G401 (cell line): ENCODE results near the gene ACACA. TPM values are rescaled to one million over a fixed set of nuclear protein-coding genes. Genes with fewer than 3 reads are reported as not detected.
"Not testable (repeated sequence)": the region's sequence is repeated elsewhere in the genome, so short reads cannot be mapped to it uniquely, and the experiment has no call there.

Experiments used
- DNase-seq: peaks from one replicate; pipeline ENCODE4 v3.0.0-alpha.2; 2015; ENCODE audit warnings: low spot score
- in situ Hi-C: cut with HindIII; loops from 2 replicates; pipeline ENCODE4 v1.10.0; 2016; ENCODE audit warnings: low sequenced_read_pairs, mixed read lengths
- total RNA-seq: library from RNA; depleted of rRNA; stranded (reverse); fragments of >200 nt; shearing (Covaris generic); gene quantifications from 2 replicates; pipeline ENCODE4 v1.2.3, GENCODE V29; 2014; rRNA removed

Gene ACACA
- 70.8 and 128 TPM in 2 replicates for total RNA-seq

- DNase-seq: peak; percentile 79
- in situ Hi-C loops: no loop called here
Observed at GRCh38 chr17:37406635-37407461, at the start of gene ACACA, which contains the start of gene TADA2A. Gene ACACA (minus strand): TSS chr17:37406836. CDS start chr17:37406299, 537 bp downstream. Gene TADA2A (plus strand): TSS chr17:37406886. CDS start chr17:37411366, 4,480 bp downstream.

DNA sequence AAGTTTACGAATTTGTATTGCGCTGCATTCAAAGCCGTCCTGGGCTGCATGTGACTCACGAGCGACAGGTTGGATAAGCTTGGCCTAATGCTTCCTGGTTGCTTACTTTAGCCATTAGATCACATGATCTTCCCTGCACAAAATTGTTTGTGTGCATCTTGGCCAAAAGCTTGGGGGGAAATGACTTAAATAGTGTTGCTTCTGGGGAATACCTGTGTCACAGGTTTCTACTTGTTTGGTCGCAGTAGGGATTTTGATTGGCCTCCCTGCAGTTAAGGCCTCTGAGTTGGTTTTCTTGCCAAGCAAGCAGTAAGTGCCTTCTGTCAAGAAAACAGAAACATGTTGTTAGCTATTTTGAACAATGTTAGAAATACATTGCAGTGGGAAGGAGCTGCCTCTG is 43.5 kb upstream of the ACACA start:
- in situ Hi-C loops: no loop called here
- peak; percentile 82 for DNase-seq

DNA sequence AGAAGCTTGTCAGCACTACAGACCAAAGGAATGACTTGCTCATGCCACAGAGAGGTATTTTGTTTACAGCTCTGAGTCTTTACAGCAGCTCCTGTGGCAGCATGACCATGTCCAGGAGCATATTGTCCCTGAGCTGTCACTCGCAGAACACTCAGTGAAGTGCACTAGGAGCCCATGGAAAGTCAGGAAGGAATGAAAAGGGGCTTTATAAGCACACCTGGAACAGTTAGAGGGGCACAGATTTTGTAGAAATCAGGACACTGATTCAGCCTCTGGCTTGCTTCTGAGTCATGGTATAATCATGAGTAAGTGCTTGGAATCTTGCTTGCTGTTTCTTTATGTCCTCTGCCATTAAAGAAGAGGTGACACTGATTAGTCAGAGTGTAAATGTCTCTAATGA is 41.0 kb upstream of the ACACA start:
- in situ Hi-C loops: no loop called here
- no peak for DNase-seq

GRCh38 chr17:37446027-37446426 is 39.4 kb upstream of the ACACA start:
- in situ Hi-C loops: no loop called here
- DNase-seq: no peak

DNA sequence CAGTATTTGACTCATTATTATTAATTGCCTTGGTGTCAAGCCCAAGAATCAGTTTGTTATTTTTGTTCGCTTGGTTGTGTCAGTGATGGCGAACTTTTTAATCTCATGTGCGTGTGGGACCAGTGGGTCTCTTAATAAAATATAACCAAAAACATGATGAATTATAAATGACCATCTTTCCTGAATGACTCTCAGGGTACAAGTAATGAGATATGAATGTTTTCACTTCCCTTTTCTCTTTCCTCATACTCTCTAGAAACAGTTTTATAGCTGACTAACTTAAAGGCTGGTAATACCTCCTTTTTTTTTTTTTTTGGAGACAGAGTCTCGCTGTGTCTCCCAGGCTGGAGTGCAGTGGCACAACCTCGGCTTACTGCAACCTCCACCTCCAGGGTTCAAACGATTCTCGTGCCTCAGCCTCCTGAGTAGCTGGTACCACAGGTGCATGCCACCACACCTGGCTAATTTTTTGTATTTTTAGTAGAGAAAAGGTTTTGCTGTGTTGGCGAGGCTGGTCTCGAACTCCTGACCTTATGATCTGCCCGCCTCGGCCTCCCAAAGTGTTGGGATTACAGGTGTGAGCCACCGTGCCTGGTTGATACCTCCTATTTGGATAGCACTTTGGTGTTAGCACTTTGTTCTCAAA is 34.9 kb upstream of the ACACA start:
- in situ Hi-C loops, DNase-seq: not testable (repeated sequence)

GRCh38 chr17:37440424-37440823 is 33.8 kb upstream of the ACACA start:
- no peak for DNase-seq
- in situ Hi-C loops: no loop called here

DNA sequence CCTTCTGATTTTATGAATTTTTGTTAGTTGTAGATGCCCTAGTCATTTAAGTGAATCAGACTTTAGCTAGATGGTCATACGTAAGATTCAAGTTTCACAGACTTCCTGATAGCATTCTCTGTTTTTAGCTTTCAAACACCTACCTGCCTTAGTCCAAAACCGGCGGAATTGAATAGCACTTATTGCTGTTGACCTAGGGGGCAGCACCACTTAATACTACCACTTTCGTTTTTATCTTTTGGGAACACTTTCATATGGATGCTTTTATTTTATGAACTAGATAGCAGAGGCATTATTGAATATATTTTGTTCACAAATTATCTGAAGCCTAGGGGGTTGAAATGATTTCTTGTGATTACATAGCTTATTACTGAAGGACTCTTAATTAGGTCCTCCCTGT is 31.5 kb upstream of the ACACA start:
- no peak for DNase-seq

GRCh38 chr17:37432671-37433070 is 26.0 kb upstream of the ACACA start:
- DNase-seq: no peak
- in situ Hi-C loops: no loop called here

More for the DNA sequence above, 31.5 kb upstream of the ACACA start:
- in situ Hi-C loops: no loop called here

GRCh38 chr17:37430051-37430627 is 23.5 kb upstream of the ACACA start:
- in situ Hi-C loops: no loop called here
- DNase-seq: no peak

- DNase-seq: no peak
- in situ Hi-C loops: no loop called here
Observed at GRCh38 chr17:37429453-37429852, 22.8 kb upstream of the ACACA start.

DNA sequence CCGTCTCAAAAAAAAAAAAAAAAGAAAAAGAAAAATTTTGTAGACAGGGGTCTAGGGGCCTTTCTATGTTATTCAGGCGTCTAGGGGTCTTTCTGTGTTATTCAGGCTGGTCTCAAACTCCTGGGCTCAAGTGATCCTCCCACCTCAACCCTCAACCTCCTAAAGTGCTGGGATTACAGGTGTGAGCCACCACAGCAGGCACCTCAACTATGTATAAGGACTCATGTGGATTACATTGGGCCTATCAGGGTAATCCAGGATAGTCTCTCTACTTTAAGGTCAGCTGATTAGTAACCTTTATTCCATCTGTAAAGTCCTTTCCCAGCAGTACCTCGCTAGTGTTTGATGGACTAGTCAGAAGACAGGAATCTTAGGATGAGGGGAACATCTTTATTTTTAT is 22.4 kb upstream of the ACACA start:
- DNase-seq: no peak
- in situ Hi-C loops: no loop called here

- in situ Hi-C loops: no loop called here
- DNase-seq: no peak
Observed at GRCh38 chr17:37425268-37425667, 18.6 kb upstream of the ACACA start.

GRCh38 chr17:37422971-37423625 is 16.5 kb upstream of the ACACA start:
- in situ Hi-C loops: no loop called here
- no peak for DNase-seq

DNA sequence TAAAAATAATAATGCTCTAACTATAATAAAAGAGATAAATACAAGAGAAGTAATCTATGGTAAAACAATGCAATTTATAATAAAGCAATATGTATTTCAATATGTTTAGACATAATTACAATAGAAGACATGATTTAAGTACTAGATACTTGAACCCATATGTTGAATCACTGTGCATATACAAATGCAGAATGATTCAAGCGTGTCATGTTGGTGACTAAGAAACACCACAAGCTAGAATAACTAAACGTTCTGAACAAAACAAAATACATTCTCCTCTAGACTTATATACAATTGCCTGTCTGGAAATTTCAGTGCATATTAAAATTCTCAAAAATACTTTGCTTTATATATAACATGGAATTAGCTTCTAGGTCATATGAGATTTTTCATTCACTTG is 11.2 kb upstream of the ACACA start:
- in situ Hi-C loops: no loop called here
- DNase-seq: no peak

GRCh38 chr17:37413875-37414519 is 7.4 kb upstream of the ACACA start:
- in situ Hi-C loops: no loop called here
- DNase-seq: no peak

GRCh38 chr17:37410357-37410756 is 3.7 kb upstream of the ACACA start:
- no peak for DNase-seq
- in situ Hi-C loops: no loop called here

- DNase-seq, in situ Hi-C loops: not testable (repeated sequence)
Observed at GRCh38 chr17:37408145-37408479, 1.5 kb upstream of the ACACA start.

- peak; percentile 50 for DNase-seq
- in situ Hi-C loops: no loop called here
Observed at GRCh38 chr17:37405955-37406634, 541 bp downstream of the ACACA start.

GRCh38 chr17:37405522-37405921 is 1.1 kb downstream of the ACACA start:
- DNase-seq, in situ Hi-C loops: not testable (repeated sequence)
